ENCODE measurements around the gene MAP3K13.
"Not testable (repeated sequence)": the region's sequence is repeated elsewhere in the genome, so short reads cannot be mapped to it uniquely, and the experiment has no call there.

- not testable (repeated sequence) for TF ChIP-seq CTCF (conservative IDR thresholded peaks at IDR 0.05; ENCODE audit: low read depth, low read length); EZH2phosphoT487 (IDR thresholded peaks at IDR 0.05; ENCODE audit: borderline replicate concordance, low read length)
Observed at GRCh38 chr3:185370349-185370748, 7.4 kb downstream of the MAP3K13 start.
